ENCODE data around the gene PICALM.
"Not testable (repeated sequence)": the region's sequence is repeated elsewhere in the genome, so short reads cannot be mapped to it uniquely, and the experiment has no call there.

PICALM gene

GRCh38 chr11:86091086-86091485 lies 22.2 kb upstream of the PICALM start:
- Histone ChIP-seq H3K9me3 (ENCODE audit: severe bottlenecking) (no peaks in the 10 kb centered on the region), H3K27ac (no peak overlapping the region), H3K36me3 (no peaks in the 10 kb centered on the region), H3K27me3 (ENCODE audit: insufficient read depth, low read depth, severe bottlenecking) (no peaks in the 10 kb centered on the region), H3K4me3 (ENCODE audit: low read depth, low read length) (no peak overlapping the region)
- TF ChIP-seq CTCF (IDR thresholded peaks at IDR 0.05; ENCODE audit: low read depth, low read length) = no peak
- no peak for DNase-seq

GRCh38 chr11:86089659-86090058 lies 20.8 kb upstream of the PICALM start:
- Histone ChIP-seq H3K36me3 (no peaks in the 10 kb centered on the region), H3K9me3 (ENCODE audit: severe bottlenecking) (no peaks in the 10 kb centered on the region), H3K27me3 (ENCODE audit: insufficient read depth, low read depth, severe bottlenecking) (no peaks in the 10 kb centered on the region), H3K4me3 (ENCODE audit: low read depth, low read length) (no peak overlapping the region), H3K27ac (no peak overlapping the region)
- DNase-seq = no peak
- no peak for TF ChIP-seq CTCF (IDR thresholded peaks at IDR 0.05; ENCODE audit: low read depth, low read length)

GRCh38 chr11:86087688-86088087 lies 18.8 kb upstream of the PICALM start:
- DNase-seq = not testable (repeated sequence)

GRCh38 chr11:86087256-86087655 lies 18.4 kb upstream of the PICALM start:
- no peak overlapping the region for H3K27ac ChIP-seq
- no peak for TF ChIP-seq CTCF (IDR thresholded peaks at IDR 0.05; ENCODE audit: low read depth, low read length)
- no peaks in the 10 kb centered on the region for H3K9me3 ChIP-seq (ENCODE audit: severe bottlenecking)
- no peak overlapping the region for H3K4me3 ChIP-seq (ENCODE audit: low read depth, low read length)
- no peak for DNase-seq
- H3K36me3 ChIP-seq = no peaks in the 10 kb centered on the region
- no peaks in the 10 kb centered on the region for H3K27me3 ChIP-seq (ENCODE audit: insufficient read depth, low read depth, severe bottlenecking)

More at GRCh38 chr11:86087688-86088087, 18.8 kb upstream of the PICALM start:
- not testable (repeated sequence) for H3K9me3 ChIP-seq (ENCODE audit: severe bottlenecking); H3K36me3 ChIP-seq; H3K27ac ChIP-seq; H3K4me3 ChIP-seq (ENCODE audit: low read depth, low read length); H3K27me3 ChIP-seq (ENCODE audit: insufficient read depth, low read depth, severe bottlenecking)

- Histone ChIP-seq H3K27ac (no peak overlapping the region), H3K9me3 (ENCODE audit: severe bottlenecking) (peaks cover 3% of the 10 kb centered on the region), H3K36me3 (no peaks in the 10 kb centered on the region), H3K4me3 (ENCODE audit: low read depth, low read length) (no peak overlapping the region), H3K27me3 (ENCODE audit: insufficient read depth, low read depth, severe bottlenecking) (no peaks in the 10 kb centered on the region)
- no peak for DNase-seq
- no peak for TF ChIP-seq CTCF (IDR thresholded peaks at IDR 0.05; ENCODE audit: low read depth, low read length)
Observed at GRCh38 chr11:86081455-86081854, 12.6 kb upstream of the PICALM start.

GRCh38 chr11:86079421-86079820 lies 10.5 kb upstream of the PICALM start:
- DNase-seq = no peak
- no peak overlapping the region for H3K27ac ChIP-seq
- TF ChIP-seq CTCF (IDR thresholded peaks at IDR 0.05; ENCODE audit: low read depth, low read length) = no peak
- H3K36me3 ChIP-seq = no peaks in the 10 kb centered on the region
- H3K4me3 ChIP-seq (ENCODE audit: low read depth, low read length) = no peak overlapping the region
- H3K9me3 ChIP-seq (ENCODE audit: severe bottlenecking) = peaks cover 3% of the 10 kb centered on the region
- H3K27me3 ChIP-seq (ENCODE audit: insufficient read depth, low read depth, severe bottlenecking) = no peaks in the 10 kb centered on the region

Measured in WERI-Rb-1 (cell line).